ENCODE results near the gene OGFOD3. TPM values are rescaled to one million over a fixed set of nuclear protein-coding genes. Genes with fewer than 3 reads are reported as not detected.
"Not testable (repeated sequence)": the region's sequence is repeated elsewhere in the genome, so short reads cannot be mapped to it uniquely, and the experiment has no call there.

OGFOD3 gene
- total RNA-seq, 4 donors from 2014 or later, result 12.4 to 30.1 (median 24.0) TPM

- TF ChIP-seq POLR2A (IDR thresholded peaks at IDR 0.05) (no peak), CTCF (IDR thresholded peaks at IDR 0.05) (no peak)
- H3K4me3 ChIP-seq, result peak overlapping the region; percentile 75 to 98 (median 94)
- peak overlapping the region; percentile 99 to 100 (median 100) for H3K27ac ChIP-seq
- DNase-seq, result no peak
- H3K9me3 ChIP-seq, result no peaks in the 10 kb centered on the region
- no peaks in the 10 kb centered on the region for H3K27me3 ChIP-seq
- H3K36me3 ChIP-seq, result peaks cover 0 to 23% (median 0%) of the 10 kb centered on the region in 3 donors
- peaks cover 0 to 19% (median 5%) of the 10 kb centered on the region in 4 donors for H3K4me1 ChIP-seq
Observed at GRCh38 chr17:82457073-82457928, 38.9 kb upstream of the OGFOD3 start.

GRCh38 chr17:82453706-82454105 lies 35.3 kb upstream of the OGFOD3 start:
- H3K27me3 ChIP-seq, H3K27ac ChIP-seq, DNase-seq, H3K36me3 ChIP-seq, H3K9me3 ChIP-seq, H3K4me3 ChIP-seq: not testable (repeated sequence)
- peaks cover 3 to 27% (median 9%) of the 10 kb centered on the region in 4 donors for H3K4me1 ChIP-seq

GRCh38 chr17:82453151-82453550 lies 34.8 kb upstream of the OGFOD3 start:
- not testable (repeated sequence) for H3K9me3 ChIP-seq, H3K27ac ChIP-seq, H3K36me3 ChIP-seq, DNase-seq, H3K4me3 ChIP-seq, H3K27me3 ChIP-seq
- peaks cover 3 to 27% (median 9%) of the 10 kb centered on the region in 4 donors for H3K4me1 ChIP-seq

GRCh38 chr17:82452162-82452561 lies 33.8 kb upstream of the OGFOD3 start:
- H3K4me1 ChIP-seq, result peaks cover 0 to 25% (median 11%) of the 10 kb centered on the region in 4 donors
- H3K36me3 ChIP-seq, result no peaks in the 10 kb centered on the region
- no peak overlapping the region for H3K27ac ChIP-seq
- H3K27me3 ChIP-seq, result no peaks in the 10 kb centered on the region
- no peak for DNase-seq
- no peak overlapping the region for H3K4me3 ChIP-seq
- no peak for TF ChIP-seq POLR2A (IDR thresholded peaks at IDR 0.05)
- TF ChIP-seq CTCF (IDR thresholded peaks at IDR 0.05), result no peak
- H3K9me3 ChIP-seq, result no peaks in the 10 kb centered on the region

- Histone ChIP-seq H3K27ac (peak within 1 kb of the TSS; percentile 87 to 100 (median 92)), H3K27me3 (no peaks in the 10 kb centered on the region), H3K4me1 (peaks cover 0 to 20% (median 13%) of the 10 kb centered on the region in 4 donors), H3K4me3 (peak within 1 kb of the TSS; percentile 72 to 98 (median 86)), H3K9me3 (no peaks in the 10 kb centered on the region), H3K36me3 (peaks cover 0 to 12% (median 0%) of the 10 kb centered on the region in 3 donors)
- peak; percentile 93 to 97 (median 97) for DNase-seq
- TF ChIP-seq CTCF (IDR thresholded peaks at IDR 0.05) (no peak), POLR2A (IDR thresholded peaks at IDR 0.05) (peak; percentile 84 to 92)
Observed at GRCh38 chr17:82450357-82451106, 32.1 kb upstream of the OGFOD3 start, which contains the start of gene CYBC1. Gene CYBC1, minus strand, starts transcription at chr17:82450752. Its CDS starts 1,498 bp downstream, at chr17:82449254.

- H3K9me3 ChIP-seq, result no peaks in the 10 kb centered on the region
- peak in 1 of 3 donors; percentile 43 for DNase-seq
- H3K27ac ChIP-seq, result peak overlapping the region; percentile 87 to 100 (median 92)
- peaks cover 0 to 17% (median 0%) of the 10 kb centered on the region in 3 donors for H3K36me3 ChIP-seq
- peaks cover 0 to 23% (median 15%) of the 10 kb centered on the region in 4 donors for H3K4me1 ChIP-seq
- peak overlapping the region; percentile 72 to 98 (median 86) for H3K4me3 ChIP-seq
- no peak for TF ChIP-seq POLR2A (IDR thresholded peaks at IDR 0.05)
- TF ChIP-seq CTCF (IDR thresholded peaks at IDR 0.05), result no peak
- no peaks in the 10 kb centered on the region for H3K27me3 ChIP-seq
Observed at GRCh38 chr17:82449883-82450356, 31.5 kb upstream of the OGFOD3 start.

All from Peyer's patch (tissue), 4 donors.